Panc1 (cell line): Measurements from ENCODE around the gene PARP8. TPM values are rescaled to one million over a fixed set of nuclear protein-coding genes. Genes with fewer than 3 reads are reported as not detected.

Experiments used
- ATAC-seq: fragments of 200-7000 bp; cut with Tn5 transposase; 2 replicates; pipeline ENCODE4 v1.9.1; 2020; ENCODE audit warnings: mild to moderate bottlenecking, moderate library complexity
- BruUV-seq: library from RNA; stranded (reverse); fragments of 400-500 nt; replicated peaks from 2 replicates; lab custom pipeline; 2021; lab: Mats Ljungman, UMichigan
- CTCF ChIA-PET: fragments of 300-600 bp; sonication (Branson Sonifier 250); formaldehyde crosslinking; loops from one replicate; lab custom pipeline; 2022; ENCODE audit warnings: antibody characterized with exemption; lab: Charles Lee
- POLR2A ChIA-PET: fragments of 300-600 bp; sonication (Branson Sonifier 250); formaldehyde crosslinking; loops from one replicate; lab custom pipeline; 2022; ENCODE audit warnings: antibody characterized with exemption; lab: Charles Lee
- DNase-seq: peaks from one replicate; pipeline ENCODE4 v3.0.0-alpha.2; 2010; ENCODE audit warnings: low read depth, low spot score
- H3K27ac ChIP-seq: 2 replicates; pipeline ENCODE4 v1.5.1; 2011; ENCODE audit warnings: mild to moderate bottlenecking, low read length, inconsistent platforms
- H3K27me3 ChIP-seq: fragments of 200-500 bp; sonication (Bioruptor generic); 2 replicates; pipeline ENCODE4 v1.6.0; 2014; ENCODE audit warnings: low read length, inconsistent platforms; ENCODE audit not compliant: control insufficient read depth, insufficient read depth
- H3K36me3 ChIP-seq: fragments of 200-500 bp; sonication (Bioruptor generic); 2 replicates; pipeline ENCODE4 v1.5.1; 2014; ENCODE audit warnings: inconsistent platforms, mild to moderate bottlenecking, low read length, moderate library complexity; ENCODE audit not compliant: control insufficient read depth, insufficient read depth
- H3K4me1 ChIP-seq: 2 replicates; pipeline ENCODE4 v1.5.1; 2011; ENCODE audit warnings: inconsistent platforms, mild to moderate bottlenecking, low read length, moderate library complexity; ENCODE audit not compliant: control insufficient read depth, insufficient read depth
- H3K4me3 ChIP-seq, 2 experiments: 2 replicates each; pipeline ENCODE4 v1.5.1; 2011 to 2012; ENCODE audit warnings: low read depth in 2 of 2, low read length in 2 of 2, mild to moderate bottlenecking in 2 of 2, inconsistent platforms in 1 of 2, moderate library complexity in 1 of 2
- H3K9me3 ChIP-seq: fragments of 200-500 bp; sonication (Bioruptor generic); 2 replicates; pipeline ENCODE4 v1.5.1; 2014; ENCODE audit warnings: low read depth, mild to moderate bottlenecking, inconsistent platforms, low read length, moderate library complexity; ENCODE audit not compliant: control insufficient read depth, insufficient read depth
- CTCF ChIP-seq: fragments of 450-650 bp; IDR thresholded peaks from 2 replicates; pipeline ENCODE4 v1.5.1; 2017; ENCODE audit warnings: mild to moderate bottlenecking
- POLR2AphosphoS5 ChIP-seq: IDR thresholded peaks from 2 replicates; pipeline ENCODE4 v1.6.1; 2012; ENCODE audit warnings: mild to moderate bottlenecking, low read depth, low read length, moderate library complexity
- REST ChIP-seq, 2 experiments: IDR thresholded peaks; 2 replicates each; pipeline ENCODE4 v1.6.1; 2011 to 2012; ENCODE audit warnings: low read depth in 2 of 2, control low read depth in 1 of 2, low read length in 1 of 2, mild to moderate bottlenecking in 1 of 2, moderate library complexity in 1 of 2; ENCODE audit not compliant: insufficient read depth in 1 of 2
- SIN3A ChIP-seq: IDR thresholded peaks from 2 replicates; pipeline ENCODE4 v1.6.1; 2012; ENCODE audit warnings: low read depth, mild to moderate bottlenecking, low read length, moderate library complexity, borderline replicate concordance; ENCODE audit not compliant: insufficient read depth
- TCF7L2 ChIP-seq: IDR thresholded peaks from 2 replicates; pipeline ENCODE4 v1.6.1; 2011; ENCODE audit warnings: mild to moderate bottlenecking, low read depth, low read length, inconsistent platforms
- in situ Hi-C: cut with HindIII; loops from 2 replicates; pipeline ENCODE4 v1.10.0; 2016; ENCODE audit warnings: low sequenced_read_pairs, low pct_unique_long_range_greater_than_20kb
- intact Hi-C: fragments of 100-400 bp; cut with micrococcal nuclease; formaldehyde crosslinking; loops from one replicate; pipeline ENCODE4 v1.10.0; 2022; ENCODE audit not compliant: unreplicated experiment
- total RNA-seq: library from RNA; stranded (reverse); gene quantifications from one replicate; pipeline ENCODE4 v1.2.1, GENCODE V29; 2021; ENCODE audit not compliant: unreplicated experiment

Gene PARP8
- total RNA-seq, 1 experiment from 2014 or later: 20.2 TPM

- peaks cover 5% of the 10 kb centered on the region for H3K4me1 ChIP-seq
- in situ Hi-C loops (no loop called here), intact Hi-C loops (loop anchor here (5.0 kb wide), 1 partner anchor 238 kb away; no protein-coding TSS in a partner anchor)
- no TSS peak for BruUV-seq
- POLR2A ChIA-PET: no interaction called here
- ATAC-seq: no peak
- no peak overlapping the region for H3K27ac ChIP-seq
- CTCF ChIA-PET: no interaction called here
- H3K27me3 ChIP-seq: no peaks in the 10 kb centered on the region
- H3K4me3 ChIP-seq: no peak overlapping the region
- no peak for DNase-seq
- TF ChIP-seq POLR2AphosphoS5: no peak
- TF ChIP-seq CTCF: no peak
- TF ChIP-seq SIN3A: no peak
- TF ChIP-seq REST (IDR thresholded peaks at IDR 0.05; ENCODE audit: insufficient read depth in 1 of 2, low read depth in 2 of 2, low read length in 1 of 2): no peak
- no peak for TF ChIP-seq TCF7L2
- H3K9me3 ChIP-seq: no peaks in the 10 kb centered on the region
- no peaks in the 10 kb centered on the region; the same call in 1 of the 2 replicates for H3K36me3 ChIP-seq
Measured at GRCh38 chr5:50749873-50750272, 83.4 kb downstream of the PARP8 start.

- intact Hi-C loops: loop anchor here (5.0 kb wide), 1 partner anchor 239 kb away; no protein-coding TSS in a partner anchor
- ATAC-seq: peak; percentile 93
- ChIA-PET CTCF (interaction anchor here (0.6 kb wide), 1 partner anchor 310 kb away, joined by 3 read pairs; the partner anchor contains the start of gene EMB), POLR2A (no interaction called here)
- in situ Hi-C loops: no loop called here
- TF ChIP-seq SIN3A (no peak), CTCF (peak; percentile 82; the same call in 1 of the 2 replicates)
- Histone ChIP-seq H3K9me3 (no peaks in the 10 kb centered on the region), H3K27ac (no peak overlapping the region), H3K27me3 (no peaks in the 10 kb centered on the region), H3K4me1 (no peaks in the 10 kb centered on the region; the same call in 1 of the 2 replicates), H3K36me3 (no peaks in the 10 kb centered on the region; the same call in 1 of the 2 replicates), H3K4me3 (no peak overlapping the region)
- no TSS peak for BruUV-seq
- DNase-seq: peak; percentile 35
Measured at GRCh38 chr5:50751064-50751657, 84.7 kb downstream of the PARP8 start.
